GM19395 (cell line): ENCODE measurements around the gene VEGFD.

ENCODE experiments used
- ATAC-seq: cut with Tn5 transposase; IDR thresholded peaks from one replicate; pipeline ENCODE4 v1.9.1; 2021; ENCODE audit warnings: mild to moderate bottlenecking, moderate library complexity; ENCODE audit not compliant: unreplicated experiment

Gene VEGFD

GRCh38 chrX:15384304-15384703, at the start of gene VEGFD:
VEGFD (minus strand) TSS chrX:15384413; CDS start chrX:15383946, 467 bp downstream.
- no peak for ATAC-seq

GRCh38 chrX:15430584-15430983, 46.4 kb upstream of the VEGFD start:
- no peak for ATAC-seq

GRCh38 chrX:15430076-15430475, 45.9 kb upstream of the VEGFD start:
- no peak for ATAC-seq

- ATAC-seq: no peak
Measured at GRCh38 chrX:15425024-15425423, 40.8 kb upstream of the VEGFD start.

- ATAC-seq: no peak
Measured at GRCh38 chrX:15418707-15419181, 34.5 kb upstream of the VEGFD start.

GRCh38 chrX:15418041-15418706, 34.0 kb upstream of the VEGFD start:
- ATAC-seq: no peak

- ATAC-seq: no peak
Measured at GRCh38 chrX:15416133-15416993, 32.1 kb upstream of the VEGFD start.

GRCh38 chrX:15413101-15413500, 28.9 kb upstream of the VEGFD start:
- ATAC-seq: no peak

GRCh38 chrX:15410947-15411346, 26.7 kb upstream of the VEGFD start:
- no peak for ATAC-seq

GRCh38 chrX:15410430-15410829, 26.2 kb upstream of the VEGFD start:
- no peak for ATAC-seq

- no peak for ATAC-seq
Measured at GRCh38 chrX:15405846-15406245, 21.6 kb upstream of the VEGFD start.

GRCh38 chrX:15404401-15405096, 20.3 kb upstream of the VEGFD start:
- ATAC-seq: no peak

- ATAC-seq: no peak
Measured at GRCh38 chrX:15401378-15401777, 17.2 kb upstream of the VEGFD start.

- no peak for ATAC-seq
Measured at GRCh38 chrX:15399962-15400391, 15.8 kb upstream of the VEGFD start.

GRCh38 chrX:15398874-15399273, 14.7 kb upstream of the VEGFD start:
- ATAC-seq: no peak

GRCh38 chrX:15395789-15396188, 11.6 kb upstream of the VEGFD start:
- no peak for ATAC-seq

- no peak for ATAC-seq
Measured at GRCh38 chrX:15391850-15392249, 7.6 kb upstream of the VEGFD start.

- ATAC-seq: no peak
Measured at GRCh38 chrX:15382813-15383212, 1.4 kb downstream of the VEGFD start.

GRCh38 chrX:15376956-15377355, 7.3 kb downstream of the VEGFD start:
- no peak for ATAC-seq

GRCh38 chrX:15373976-15374375, 10.2 kb downstream of the VEGFD start:
- no peak for ATAC-seq
